ENCODE data around the gene THTPA. TPM values are rescaled to one million over a fixed set of nuclear protein-coding genes. Genes with fewer than 3 reads are reported as not detected.

Gene THTPA
- total and polyA plus RNA-seq, 2 of the 13 experiments (the other 11 are each of a cell fraction or from before 2014, with no cell fraction given): 7.4 to 8.7 TPM

DNA sequence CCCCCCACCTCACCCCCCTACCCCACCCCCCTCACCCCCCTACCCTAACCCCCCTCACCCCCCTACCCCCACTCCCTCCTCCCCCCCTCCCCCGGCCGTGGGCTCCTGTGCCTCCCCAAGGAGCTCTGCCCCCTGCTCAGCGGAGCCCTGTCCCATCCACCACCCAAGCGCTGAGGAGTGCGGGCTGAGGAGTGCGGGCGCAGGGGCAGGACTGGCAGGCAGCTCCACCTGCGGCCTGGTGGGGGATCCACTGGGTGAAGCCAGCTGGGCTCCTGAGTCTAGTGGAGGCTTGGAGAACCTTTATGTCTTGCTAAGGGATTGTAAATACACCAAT is 24.8 kb downstream of the THTPA start (continued):
- TF ChIP-seq, protein P1, sequence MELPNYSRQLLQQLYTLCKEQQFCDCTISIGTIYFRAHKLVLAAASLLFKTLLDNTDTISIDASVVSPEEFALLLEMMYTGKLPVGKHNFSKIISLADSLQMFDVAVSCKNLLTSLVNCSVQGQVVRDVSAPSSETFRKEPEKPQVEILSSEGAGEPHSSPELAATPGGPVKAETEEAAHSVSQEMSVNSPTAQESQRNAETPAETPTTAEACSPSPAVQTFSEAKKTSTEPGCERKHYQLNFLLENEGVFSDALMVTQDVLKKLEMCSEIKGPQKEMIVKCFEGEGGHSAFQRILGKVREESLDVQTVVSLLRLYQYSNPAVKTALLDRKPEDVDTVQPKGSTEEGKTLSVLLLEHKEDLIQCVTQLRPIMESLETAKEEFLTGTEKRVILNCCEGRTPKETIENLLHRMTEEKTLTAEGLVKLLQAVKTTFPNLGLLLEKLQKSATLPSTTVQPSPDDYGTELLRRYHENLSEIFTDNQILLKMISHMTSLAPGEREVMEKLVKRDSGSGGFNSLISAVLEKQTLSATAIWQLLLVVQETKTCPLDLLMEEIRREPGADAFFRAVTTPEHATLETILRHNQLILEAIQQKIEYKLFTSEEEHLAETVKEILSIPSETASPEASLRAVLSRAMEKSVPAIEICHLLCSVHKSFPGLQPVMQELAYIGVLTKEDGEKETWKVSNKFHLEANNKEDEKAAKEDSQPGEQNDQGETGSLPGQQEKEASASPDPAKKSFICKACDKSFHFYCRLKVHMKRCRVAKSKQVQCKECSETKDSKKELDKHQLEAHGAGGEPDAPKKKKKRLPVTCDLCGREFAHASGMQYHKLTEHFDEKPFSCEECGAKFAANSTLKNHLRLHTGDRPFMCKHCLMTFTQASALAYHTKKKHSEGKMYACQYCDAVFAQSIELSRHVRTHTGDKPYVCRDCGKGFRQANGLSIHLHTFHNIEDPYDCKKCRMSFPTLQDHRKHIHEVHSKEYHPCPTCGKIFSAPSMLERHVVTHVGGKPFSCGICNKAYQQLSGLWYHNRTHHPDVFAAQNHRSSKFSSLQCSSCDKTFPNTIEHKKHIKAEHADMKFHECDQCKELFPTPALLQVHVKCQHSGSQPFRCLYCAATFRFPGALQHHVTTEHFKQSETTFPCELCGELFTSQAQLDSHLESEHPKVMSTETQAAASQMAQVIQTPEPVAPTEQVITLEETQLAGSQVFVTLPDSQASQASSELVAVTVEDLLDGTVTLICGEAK (IDR thresholded peaks at IDR 0.05): no peak
- TF ChIP-seq, protein P1 (CRISPR knock-in tag; IDR thresholded peaks at IDR 0.05): no peak

Measured in HepG2 (cell line).